Stimulated activated CD4-positive, alpha-beta T cell treated with anti-CD3 and anti-CD28 coated beads, Interleukin-4, amount 100 ng/mL, for 24 hours (primary cell): ENCODE results near the gene PHF2.
A peak's percentile ranks its signal among the peaks of the same experiment; 100 is the strongest.

Experiments
- DNase-seq: peaks from one replicate; pipeline ENCODE4 v3.0.0-alpha.2; 2020

Gene PHF2

GRCh38 chr9:93576258-93577077, at the start of gene PHF2:
Gene PHF2, plus strand, starts transcription at chr9:93576584. Its CDS starts 190 bp downstream, at chr9:93576774.
- peak; percentile 32 for DNase-seq

- DNase-seq, result no peak
Observed at GRCh38 chr9:93531374-93531773, 45.0 kb upstream of the PHF2 start.

- DNase-seq, result no peak
Observed at GRCh38 chr9:93532141-93532540, 44.2 kb upstream of the PHF2 start.

GRCh38 chr9:93533863-93534262, 42.5 kb upstream of the PHF2 start:
- no peak for DNase-seq

GRCh38 chr9:93536167-93536566, 40.2 kb upstream of the PHF2 start:
- DNase-seq, result no peak

- DNase-seq, result no peak
Observed at GRCh38 chr9:93536874-93537273, 39.5 kb upstream of the PHF2 start.

GRCh38 chr9:93540305-93540704, 36.1 kb upstream of the PHF2 start:
- no peak for DNase-seq

GRCh38 chr9:93541005-93541404, 35.4 kb upstream of the PHF2 start:
- DNase-seq, result no peak

- DNase-seq, result no peak
Observed at GRCh38 chr9:93541581-93542349, 34.6 kb upstream of the PHF2 start.

- no peak for DNase-seq
Observed at GRCh38 chr9:93543117-93543516, 33.3 kb upstream of the PHF2 start.

- DNase-seq, result no peak
Observed at GRCh38 chr9:93546356-93546755, 30.0 kb upstream of the PHF2 start.

GRCh38 chr9:93549611-93550010, 26.8 kb upstream of the PHF2 start:
- DNase-seq, result no peak

- DNase-seq, result no peak
Observed at GRCh38 chr9:93552923-93553322, 23.5 kb upstream of the PHF2 start.

- DNase-seq, result no peak
Observed at GRCh38 chr9:93555370-93555769, 21.0 kb upstream of the PHF2 start.

GRCh38 chr9:93557366-93558137, 18.8 kb upstream of the PHF2 start:
- no peak for DNase-seq

GRCh38 chr9:93558503-93558902, 17.9 kb upstream of the PHF2 start:
- DNase-seq, result no peak

- no peak for DNase-seq
Observed at GRCh38 chr9:93560991-93561390, 15.4 kb upstream of the PHF2 start.

GRCh38 chr9:93562157-93562556, 14.2 kb upstream of the PHF2 start:
- no peak for DNase-seq

GRCh38 chr9:93565089-93565488, 11.3 kb upstream of the PHF2 start:
- DNase-seq, result no peak

- DNase-seq, result peak; percentile 99
Observed at GRCh38 chr9:93566408-93567270, 9.7 kb upstream of the PHF2 start.

GRCh38 chr9:93567271-93567959, 9.0 kb upstream of the PHF2 start:
- no peak for DNase-seq

- no peak for DNase-seq
Observed at GRCh38 chr9:93568169-93568568, 8.2 kb upstream of the PHF2 start.
